ENCODE measurements around the gene GABRD.
"Not testable (repeated sequence)": the region's sequence is repeated elsewhere in the genome, so short reads cannot be mapped to it uniquely, and the experiment has no call there.

Gene GABRD

GRCh38 chr1:1980467-1981141 is 38.5 kb upstream of the GABRD start:
- Mint-ChIP-seq H3K36me3 (no peaks in the 10 kb centered on the region), H3K27ac (no peak overlapping the region), H3K9me3 (ENCODE audit: low read depth) (no peaks in the 10 kb centered on the region), H3K4me1 (ENCODE audit: low read depth) (no peaks in the 10 kb centered on the region), H3K27me3 (peaks cover under 1% of the 10 kb centered on the region), H3K4me3 (no peak overlapping the region)

- no peaks in the 10 kb centered on the region for H3K36me3 Mint-ChIP-seq
- no peaks in the 10 kb centered on the region for H3K27me3 Mint-ChIP-seq
- H3K4me1 Mint-ChIP-seq (ENCODE audit: low read depth): no peaks in the 10 kb centered on the region
- no peak overlapping the region for H3K4me3 Mint-ChIP-seq
- H3K27ac Mint-ChIP-seq: no peak overlapping the region
- H3K9me3 Mint-ChIP-seq (ENCODE audit: low read depth): no peaks in the 10 kb centered on the region
These were observed 38.0 kb upstream of the GABRD start for GRCh38 chr1:1981142-1981500.

- not testable (repeated sequence) for H3K36me3 Mint-ChIP-seq; H3K4me3 Mint-ChIP-seq; H3K27ac Mint-ChIP-seq; H3K27me3 Mint-ChIP-seq; H3K4me1 Mint-ChIP-seq (ENCODE audit: low read depth); H3K9me3 Mint-ChIP-seq (ENCODE audit: low read depth)
These were observed 37.4 kb upstream of the GABRD start for GRCh38 chr1:1981631-1982327.

GRCh38 chr1:1982379-1983232 is 36.5 kb upstream of the GABRD start:
- no peaks in the 10 kb centered on the region for H3K27me3 Mint-ChIP-seq
- H3K9me3 Mint-ChIP-seq (ENCODE audit: low read depth): no peaks in the 10 kb centered on the region
- no peak overlapping the region for H3K4me3 Mint-ChIP-seq
- no peaks in the 10 kb centered on the region for H3K36me3 Mint-ChIP-seq
- H3K27ac Mint-ChIP-seq: no peak overlapping the region
- no peaks in the 10 kb centered on the region for H3K4me1 Mint-ChIP-seq (ENCODE audit: low read depth)

- Mint-ChIP-seq H3K27ac (no peak overlapping the region), H3K27me3 (no peaks in the 10 kb centered on the region), H3K9me3 (ENCODE audit: low read depth) (no peaks in the 10 kb centered on the region), H3K36me3 (no peaks in the 10 kb centered on the region), H3K4me3 (no peak overlapping the region), H3K4me1 (ENCODE audit: low read depth) (peaks cover 2% of the 10 kb centered on the region)
These were observed 34.5 kb upstream of the GABRD start for GRCh38 chr1:1984560-1985070.

GRCh38 chr1:1985375-1986050 is 33.6 kb upstream of the GABRD start:
- H3K4me1 Mint-ChIP-seq (ENCODE audit: low read depth): peaks cover 2% of the 10 kb centered on the region
- no peaks in the 10 kb centered on the region for H3K27me3 Mint-ChIP-seq
- H3K9me3 Mint-ChIP-seq (ENCODE audit: low read depth): no peaks in the 10 kb centered on the region
- H3K4me3 Mint-ChIP-seq: no peak overlapping the region
- H3K36me3 Mint-ChIP-seq: no peaks in the 10 kb centered on the region
- H3K27ac Mint-ChIP-seq: no peak overlapping the region

GRCh38 chr1:1986451-1987141 is 32.5 kb upstream of the GABRD start:
- Mint-ChIP-seq H3K9me3 (ENCODE audit: low read depth) (no peaks in the 10 kb centered on the region), H3K27me3 (no peaks in the 10 kb centered on the region), H3K36me3 (no peaks in the 10 kb centered on the region), H3K4me1 (ENCODE audit: low read depth) (peaks cover 2% of the 10 kb centered on the region), H3K27ac (no peak overlapping the region), H3K4me3 (no peak overlapping the region)

GRCh38 chr1:1987142-1987510 is 32.0 kb upstream of the GABRD start:
- Mint-ChIP-seq H3K27me3 (no peaks in the 10 kb centered on the region), H3K4me1 (ENCODE audit: low read depth) (peaks cover 2% of the 10 kb centered on the region), H3K27ac (no peak overlapping the region), H3K9me3 (ENCODE audit: low read depth) (no peaks in the 10 kb centered on the region), H3K36me3 (no peaks in the 10 kb centered on the region), H3K4me3 (no peak overlapping the region)

- no peak overlapping the region for H3K27ac Mint-ChIP-seq
These were observed 30.8 kb upstream of the GABRD start for GRCh38 chr1:1988061-1988945.

GRCh38 chr1:1989102-1989542 is 30.0 kb upstream of the GABRD start:
- Mint-ChIP-seq H3K36me3 (no peaks in the 10 kb centered on the region), H3K27ac (no peak overlapping the region), H3K4me1 (ENCODE audit: low read depth) (peaks cover 2% of the 10 kb centered on the region), H3K4me3 (no peak overlapping the region), H3K9me3 (ENCODE audit: low read depth) (no peaks in the 10 kb centered on the region), H3K27me3 (no peaks in the 10 kb centered on the region)

More at GRCh38 chr1:1988061-1988945, 30.8 kb upstream of the GABRD start:
- Mint-ChIP-seq H3K36me3 (no peaks in the 10 kb centered on the region), H3K9me3 (ENCODE audit: low read depth) (no peaks in the 10 kb centered on the region), H3K4me3 (no peak overlapping the region), H3K27me3 (no peaks in the 10 kb centered on the region), H3K4me1 (ENCODE audit: low read depth) (peaks cover 2% of the 10 kb centered on the region)

- H3K4me3 Mint-ChIP-seq: no peak overlapping the region
- H3K9me3 Mint-ChIP-seq (ENCODE audit: low read depth): no peaks in the 10 kb centered on the region
- H3K4me1 Mint-ChIP-seq (ENCODE audit: low read depth): peaks cover 2% of the 10 kb centered on the region
- no peak overlapping the region for H3K27ac Mint-ChIP-seq
- H3K27me3 Mint-ChIP-seq: no peaks in the 10 kb centered on the region
- H3K36me3 Mint-ChIP-seq: no peaks in the 10 kb centered on the region
These were observed 29.4 kb upstream of the GABRD start for GRCh38 chr1:1989789-1990188.

GRCh38 chr1:1990222-1990621 is 28.9 kb upstream of the GABRD start:
- Mint-ChIP-seq H3K27ac (no peak overlapping the region), H3K4me1 (ENCODE audit: low read depth) (peaks cover 2% of the 10 kb centered on the region), H3K4me3 (no peak overlapping the region), H3K9me3 (ENCODE audit: low read depth) (no peaks in the 10 kb centered on the region), H3K36me3 (no peaks in the 10 kb centered on the region), H3K27me3 (no peaks in the 10 kb centered on the region)

- Mint-ChIP-seq H3K36me3 (no peaks in the 10 kb centered on the region), H3K4me3 (no peak overlapping the region), H3K4me1 (ENCODE audit: low read depth) (peaks cover 5% of the 10 kb centered on the region), H3K9me3 (ENCODE audit: low read depth) (no peaks in the 10 kb centered on the region), H3K27me3 (peaks cover 6% of the 10 kb centered on the region), H3K27ac (no peak overlapping the region)
These were observed 24.6 kb upstream of the GABRD start for GRCh38 chr1:1994536-1994935.

Measured in activated naive CD8-positive, alpha-beta T cell (primary cell).